HepG2 (cell line): Measurements from ENCODE around the gene BLOC1S2. TPM values are rescaled to one million over a fixed set of nuclear protein-coding genes. Genes with fewer than 3 reads are reported as not detected.

Source experiments
- ATAC-seq: fragments of 200-7000 bp; cut with Tn5 transposase; 3 replicates; pipeline ENCODE4 v1.9.1; 2020; ENCODE audit warnings: mild to moderate bottlenecking, moderate library complexity
- BruUV-seq: library from RNA; stranded (reverse); fragments of 400-500 nt; replicated peaks from 2 replicates; lab custom pipeline; 2021; lab: Mats Ljungman, UMichigan
- CTCF ChIA-PET: fragments of 300-600 bp; formaldehyde crosslinking; extraction: SDS; loops from one replicate; lab custom pipeline; 2021; ENCODE audit warnings: low total read pairs, inconsistent platforms, low intra/inter-chr PET ratio; lab: Yijun Ruan, JAX
- POLR2A ChIA-PET: fragments of 350-600 bp; sonication (Branson Sonifier 250); formaldehyde crosslinking; loops from one replicate; lab custom pipeline; 2020; ENCODE audit warnings: antibody characterized with exemption, inconsistent platforms; lab: Yijun Ruan, JAX
- DNase-seq: peaks from one replicate; pipeline ENCODE4 v3.0.0-alpha.2; 2015; ENCODE audit warnings: low spot score
- FAIRE-seq: peaks from 3 replicates; lab custom pipeline; 2011; peaks lifted over from hg19 to GRCh38; lab: Jason Lieb, UNC
- H2AFZ ChIP-seq: one replicate; pipeline ENCODE4 v1.6.1; 2011; ENCODE audit warnings: low read length, inconsistent platforms
- H3K27ac ChIP-seq: fragments of 300-600 bp; 3 replicates; pipeline ENCODE4 v1.8.0; 2011; ENCODE audit warnings: mixed run types, mild to moderate bottlenecking, mixed read lengths, low read length, inconsistent platforms; ENCODE audit not compliant: insufficient read depth; ENCODE audit errors: extremely low read length
- H3K27me3 ChIP-seq, 2 experiments: fragments of 200-600 bp in 1 of 2; 2 replicates in 1 of 2; 3 replicates in 1 of 2; pipeline versions ENCODE4 v1.6.0 to v1.8.0; 2011; ENCODE audit warnings: low read length in 2 of 2, mild to moderate bottlenecking in 2 of 2, moderate library complexity in 2 of 2, inconsistent platforms in 1 of 2; ENCODE audit not compliant: insufficient read depth in 2 of 2, control insufficient read depth in 1 of 2
- H3K36me3 ChIP-seq, 2 experiments: fragments of 200-600 bp in 1 of 2; replicated peaks in 1 of 2; 2 replicates in 1 of 2; 3 replicates in 1 of 2; pipeline versions ENCODE4 v1.5.1 to v1.8.0; 2011; ENCODE audit warnings: low read length in 2 of 2, inconsistent platforms in 1 of 2; ENCODE audit not compliant: insufficient read depth in 2 of 2, control insufficient read depth in 1 of 2
- H3K4me1 ChIP-seq: 2 replicates; pipeline ENCODE4 v1.5.1; 2012; ENCODE audit warnings: low read length, inconsistent platforms; ENCODE audit not compliant: insufficient read depth
- H3K4me2 ChIP-seq: 2 replicates; pipeline ENCODE4 v1.6.0; 2011; ENCODE audit warnings: low read depth, low read length, inconsistent platforms
- H3K4me3 ChIP-seq, 3 experiments: fragments of 200-600 bp in 1 of 3; sonication (generic), shearing (Covaris generic) in 1 of 3; replicated peaks in 1 of 3; 2 replicates each; pipeline ENCODE4 v1.5.1; 2011 to 2016; ENCODE audit warnings: low read length in 3 of 3, inconsistent platforms in 2 of 3, low read depth in 2 of 3, mild to moderate bottlenecking in 2 of 3, control low read depth in 1 of 3, mixed read lengths in 1 of 3; ENCODE audit not compliant: insufficient read depth in 1 of 3
- H3K79me2 ChIP-seq: one replicate; pipeline ENCODE4 v1.6.1; 2011; ENCODE audit warnings: low read length, inconsistent platforms; ENCODE audit not compliant: insufficient read depth
- H3K9ac ChIP-seq: 2 replicates; pipeline ENCODE4 v1.6.0; 2011; ENCODE audit warnings: mild to moderate bottlenecking, low read depth, low read length, inconsistent platforms; ENCODE audit not compliant: insufficient read depth
- H3K9me3 ChIP-seq: 2 replicates; pipeline ENCODE4 v1.5.1; 2012; ENCODE audit warnings: mild to moderate bottlenecking, low read length
- H4K20me1 ChIP-seq: 2 replicates; pipeline ENCODE4 v1.6.0; 2011; ENCODE audit warnings: inconsistent platforms, mild to moderate bottlenecking, low read length, moderate library complexity; ENCODE audit not compliant: insufficient read depth
- HHEX ChIP-seq: IDR thresholded peaks from 2 replicates; pipeline ENCODE4 v1.6.1; 2016; ENCODE audit warnings: control low read depth
- MTF2 ChIP-seq: sonication (generic); formaldehyde crosslinking; IDR thresholded peaks from 2 replicates; pipeline ENCODE4 v1.5.0; 2020; ENCODE audit warnings: missing genetic modification reagents, borderline replicate concordance
- PHF5A ChIP-seq: IDR thresholded peaks from one replicate; pipeline ENCODE4 v1.6.1; 2018; ENCODE audit warnings: low read depth, missing genetic modification reagents; ENCODE audit not compliant: unreplicated experiment
- PPARG ChIP-seq: conservative IDR thresholded peaks from 2 replicates; pipeline ENCODE4 v1.6.1; 2016; ENCODE audit warnings: missing biosample characterization, missing genetic modification reagents
- SALL2 ChIP-seq: sonication (generic); formaldehyde crosslinking; IDR thresholded peaks from 2 replicates; pipeline ENCODE4 v1.8.1; 2023; ENCODE audit warnings: mild to moderate bottlenecking, missing genetic modification reagents, inconsistent platforms
- SAP130 ChIP-seq: IDR thresholded peaks from 2 replicates; pipeline ENCODE4 v1.6.1; 2016; ENCODE audit warnings: low read depth
- SRY ChIP-seq: sonication (generic); formaldehyde crosslinking; IDR thresholded peaks from 2 replicates; pipeline ENCODE4 v1.8.0; 2022; ENCODE audit warnings: mild to moderate bottlenecking, missing genetic modification reagents
- TEAD3 ChIP-seq: optimal IDR thresholded peaks from 2 replicates; pipeline ENCODE3; 2016; ENCODE audit warnings: borderline replicate concordance
- ZFX ChIP-seq: sonication (generic); formaldehyde crosslinking; IDR thresholded peaks from 2 replicates; pipeline ENCODE4 v1.4.0; 2020; ENCODE audit warnings: mild to moderate bottlenecking, low read depth, missing genetic modification reagents, moderate library complexity
- ZKSCAN1 ChIP-seq: fragments of 150-350 bp; IDR thresholded peaks from 2 replicates; pipeline ENCODE4 v1.6.1; 2014; ENCODE audit warnings: low read length
- ZMYM2 ChIP-seq: sonication (generic); formaldehyde crosslinking; IDR thresholded peaks from 2 replicates; pipeline ENCODE4 v1.8.0; 2022; ENCODE audit warnings: mild to moderate bottlenecking, missing genetic modification reagents
- WGBS: methylation state at CpG from one replicate; pipeline ENCODE4 v1.1.6; 2017; ENCODE audit warnings: low lambda C conversion rate; 5-methylcytosine and 5-hydroxymethylcytosine counted together
- in situ Hi-C: cut with HindIII; loops from 2 replicates; pipeline ENCODE4 v1.10.0; 2017; ENCODE audit warnings: low pct_unique_long_range_greater_than_20kb; ENCODE audit not compliant: extremely low pct_ligation_motif_present
- intact Hi-C: fragments of 100-400 bp; cut with micrococcal nuclease; formaldehyde crosslinking; loops from one replicate; pipeline ENCODE4 v1.10.0; 2022; ENCODE audit not compliant: unreplicated experiment
- polyA plus RNA-seq, 8 experiments: library from polyadenylated mRNA; depleted of rRNA in 3 of 8; stranded (reverse) in 7 of 8; unstranded in 1 of 8; fragments of >200 nt; fragmentation: Illumina TruSeq in 4 of 8; extraction: Trizol in 4 of 8; gene quantifications; 2 replicates each; pipeline versions ENCODE4 v1.2.1 to v1.2.3, GENCODE V29; 2011 to 2016; ENCODE audit warnings: low read depth in 4 of 8, missing spikeins in 1 of 8, mixed read lengths in 1 of 8; ENCODE audit not compliant: insufficient read depth in 1 of 8
- total RNA-seq, 5 experiments: library from RNA; depleted of rRNA; stranded (reverse); fragments of >200 nt; fragmentation: Illumina TruSeq; extraction: Trizol; gene quantifications; 2 replicates each; pipeline ENCODE4 v1.2.3, GENCODE V29; 2016; ENCODE audit warnings: low read depth in 1 of 5
- TF ChIP-seq, protein P1 (sequence below): sonication (generic); formaldehyde crosslinking; IDR thresholded peaks from 2 replicates; pipeline ENCODE4 v1.5.1; 2020; ENCODE audit warnings: mild to moderate bottlenecking, missing genetic modification reagents, borderline replicate concordance
- TF ChIP-seq, protein P2 (sequence below): sonication (generic); formaldehyde crosslinking; IDR thresholded peaks from 2 replicates; pipeline ENCODE4 v1.4.0; 2020; ENCODE audit warnings: missing genetic modification reagents
- TF ChIP-seq, protein P3 (sequence below): sonication (generic); formaldehyde crosslinking; IDR thresholded peaks from 2 replicates; pipeline ENCODE4 v1.5.1; 2020; ENCODE audit warnings: mild to moderate bottlenecking, missing genetic modification reagents, moderate library complexity

Gene BLOC1S2
- total and polyA plus RNA-seq, 2 of the 13 experiments (the other 11 are each of a cell fraction or from before 2014, with no cell fraction given): 22.3 to 64.4 TPM

DNA sequence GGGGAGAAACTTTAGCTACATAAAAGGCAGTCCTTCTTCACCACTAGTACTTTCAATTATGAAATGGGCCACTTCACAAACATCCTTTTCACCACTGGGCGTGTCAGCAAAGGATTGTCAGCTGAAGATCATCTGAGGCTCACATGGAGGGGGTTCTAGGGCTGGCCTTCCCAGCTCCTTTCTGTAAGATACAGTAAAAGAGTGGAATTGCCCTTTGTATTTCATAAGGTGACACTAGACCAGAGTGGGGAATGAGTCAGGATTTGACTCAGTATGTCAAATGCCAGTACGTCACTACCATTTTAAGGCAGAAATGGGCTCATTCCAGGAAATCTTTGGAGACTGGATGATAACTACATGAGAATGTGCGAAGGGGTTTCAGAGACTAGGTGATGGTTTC is 21.2 kb upstream of the BLOC1S2 start:
- Histone ChIP-seq H2AFZ (no peak overlapping the region), H3K79me2 (no peaks in the 10 kb centered on the region), H3K4me3 (no peak overlapping the region), H3K9ac (no peak overlapping the region), H3K27me3 (0 out of 5 replicates have a peak, but pooled peaks cover 0 to 6% of the 10 kb centered on the region in 2 experiments), H3K4me2 (no peak overlapping the region), H3K27ac (no peak overlapping the region), H3K4me1 (peaks cover 16% of the 10 kb centered on the region), H3K36me3 (no peaks in the 10 kb centered on the region), H3K9me3 (no peaks in the 10 kb centered on the region), H4K20me1 (no peaks in the 10 kb centered on the region)
- in situ Hi-C loops: no loop called here
- ChIA-PET CTCF (no interaction called here), POLR2A (no interaction called here)
- DNase-seq: no peak
- ATAC-seq: no peak
- FAIRE-seq: no peak
- intact Hi-C loops: no loop called here
- TF ChIP-seq TEAD3 (CRISPR knock-in tag): no peak
- TF ChIP-seq, protein P1, sequence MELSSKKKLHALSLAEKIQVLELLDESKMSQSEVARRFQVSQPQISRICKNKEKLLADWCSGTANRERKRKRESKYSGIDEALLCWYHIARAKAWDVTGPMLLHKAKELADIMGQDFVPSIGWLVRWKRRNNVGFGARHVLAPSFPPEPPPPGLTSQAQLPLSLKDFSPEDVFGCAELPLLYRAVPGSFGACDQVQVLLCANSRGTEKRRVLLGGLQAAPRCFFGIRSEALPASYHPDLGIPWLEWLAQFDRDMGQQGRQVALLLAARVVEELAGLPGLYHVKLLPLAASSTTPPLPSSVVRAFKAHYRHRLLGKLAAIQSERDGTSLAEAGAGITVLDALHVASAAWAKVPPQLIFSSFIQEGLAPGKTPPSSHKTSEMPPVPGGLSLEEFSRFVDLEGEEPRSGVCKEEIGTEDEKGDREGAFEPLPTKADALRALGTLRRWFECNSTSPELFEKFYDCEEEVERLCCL (CRISPR knock-in tag): no peak
- TF ChIP-seq HHEX (CRISPR knock-in tag): no peak
- no peak for TF ChIP-seq MTF2 (CRISPR knock-in tag)
- TF ChIP-seq ZFX (CRISPR knock-in tag): no peak
- no peak for TF ChIP-seq SRY
- no peak for TF ChIP-seq SAP130 (CRISPR knock-in tag)
- TF ChIP-seq, protein P2, sequence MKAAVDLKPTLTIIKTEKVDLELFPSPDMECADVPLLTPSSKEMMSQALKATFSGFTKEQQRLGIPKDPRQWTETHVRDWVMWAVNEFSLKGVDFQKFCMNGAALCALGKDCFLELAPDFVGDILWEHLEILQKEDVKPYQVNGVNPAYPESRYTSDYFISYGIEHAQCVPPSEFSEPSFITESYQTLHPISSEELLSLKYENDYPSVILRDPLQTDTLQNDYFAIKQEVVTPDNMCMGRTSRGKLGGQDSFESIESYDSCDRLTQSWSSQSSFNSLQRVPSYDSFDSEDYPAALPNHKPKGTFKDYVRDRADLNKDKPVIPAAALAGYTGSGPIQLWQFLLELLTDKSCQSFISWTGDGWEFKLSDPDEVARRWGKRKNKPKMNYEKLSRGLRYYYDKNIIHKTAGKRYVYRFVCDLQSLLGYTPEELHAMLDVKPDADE (CRISPR knock-in tag): no peak
- no peak for TF ChIP-seq PPARG (CRISPR knock-in tag)
- no peak for TF ChIP-seq SALL2 (CRISPR knock-in tag)
- TF ChIP-seq, protein P3, sequence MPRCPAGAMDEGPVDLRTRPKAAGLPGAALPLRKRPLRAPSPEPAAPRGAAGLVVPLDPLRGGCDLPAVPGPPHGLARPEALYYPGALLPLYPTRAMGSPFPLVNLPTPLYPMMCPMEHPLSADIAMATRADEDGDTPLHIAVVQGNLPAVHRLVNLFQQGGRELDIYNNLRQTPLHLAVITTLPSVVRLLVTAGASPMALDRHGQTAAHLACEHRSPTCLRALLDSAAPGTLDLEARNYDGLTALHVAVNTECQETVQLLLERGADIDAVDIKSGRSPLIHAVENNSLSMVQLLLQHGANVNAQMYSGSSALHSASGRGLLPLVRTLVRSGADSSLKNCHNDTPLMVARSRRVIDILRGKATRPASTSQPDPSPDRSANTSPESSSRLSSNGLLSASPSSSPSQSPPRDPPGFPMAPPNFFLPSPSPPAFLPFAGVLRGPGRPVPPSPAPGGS (CRISPR knock-in tag): no peak
- TF ChIP-seq ZKSCAN1: no peak
- TF ChIP-seq ZMYM2 (CRISPR knock-in tag): no peak
- no peak for TF ChIP-seq PHF5A (CRISPR knock-in tag)
- WGBS: 41% methylated on average over 3 of the region's 3 CpGs
- BruUV-seq: no TSS peak
